Testis (tissue), 3 donors: ENCODE results near the gene PCBP3. TPM values are rescaled to one million over a fixed set of nuclear protein-coding genes. Genes with fewer than 3 reads are reported as not detected.

Source experiments
- DNase-seq: peaks from one replicate; pipeline ENCODE4 v3.0.0-alpha.2; 2019
- H3K27ac ChIP-seq, 2 donors: fragments of 200-600 bp; sonication (generic); one replicate each; pipeline ENCODE4 v1.5.1; 2019
- H3K27me3 ChIP-seq: fragments of 200-600 bp; sonication (generic); one replicate; pipeline ENCODE4 v1.5.1; 2019
- H3K36me3 ChIP-seq: fragments of 200-600 bp; sonication (generic); one replicate; pipeline ENCODE4 v1.5.1; 2017; ENCODE audit warnings: low read depth; ENCODE audit errors: missing control alignments
- H3K4me1 ChIP-seq: fragments of 200-600 bp; sonication (generic); one replicate; pipeline ENCODE4 v1.5.1; 2019
- H3K4me3 ChIP-seq, 2 donors: fragments of 200-600 bp; sonication (generic); one replicate each; pipeline ENCODE4 v1.5.1; 2017 to 2019
- H3K9me3 ChIP-seq: fragments of 200-600 bp; sonication (generic); one replicate; pipeline ENCODE4 v1.5.1; 2017
- POLR2A ChIP-seq: fragments of 450-650 bp; IDR thresholded peaks from one replicate; pipeline ENCODE4 v1.6.1; 2017; ENCODE audit warnings: antibody characterized with exemption, mild to moderate bottlenecking, moderate library complexity
- WGBS, 2 donors: methylation state at CpG; one replicate each; pipeline ENCODE4 v1.1.5; 2018; 5-methylcytosine and 5-hydroxymethylcytosine counted together
- intact Hi-C: fragments of 100-400 bp; cut with DNase I; formaldehyde crosslinking; loops from one replicate; pipeline ENCODE4 v1.15.1; 2023; ENCODE audit warnings: low total_unique reads
- polyA plus RNA-seq: library from polyadenylated mRNA; stranded (reverse); fragments of 350-450 nt; fragmentation: Illumina TruSeq; extraction: RNeasy Lipid Tissue Mini Kit (QIAGEN cat#74804); gene quantifications from one replicate; pipeline ENCODE4 v1.2.3, GENCODE V29; 2014; ENCODE audit warnings: low read depth, low replicate concordance; ENCODE audit not compliant: insufficient read depth
- total RNA-seq, 2 donors: library from RNA; depleted of rRNA; stranded (reverse); fragments of >200 nt; gene quantifications; one replicate each; pipeline ENCODE4 v1.2.3, GENCODE V29; 2016
- TF ChIP-seq, protein P1 (sequence below), 3 experiments: fragments of 450-650 bp in 2 of 3; fragments of 200-600 bp in 1 of 3; sonication (generic) in 1 of 3; IDR thresholded peaks; one replicate each; pipeline ENCODE4 v1.5.1; 2016 to 2019; ENCODE audit warnings: antibody characterized with exemption in 3 of 3, mild to moderate bottlenecking in 2 of 3, moderate library complexity in 1 of 3

PCBP3 gene
- total and polyA plus RNA-seq, 3 donors from 2014 or later = 35.7 to 58.3 (median 38.0) TPM

DNA sequence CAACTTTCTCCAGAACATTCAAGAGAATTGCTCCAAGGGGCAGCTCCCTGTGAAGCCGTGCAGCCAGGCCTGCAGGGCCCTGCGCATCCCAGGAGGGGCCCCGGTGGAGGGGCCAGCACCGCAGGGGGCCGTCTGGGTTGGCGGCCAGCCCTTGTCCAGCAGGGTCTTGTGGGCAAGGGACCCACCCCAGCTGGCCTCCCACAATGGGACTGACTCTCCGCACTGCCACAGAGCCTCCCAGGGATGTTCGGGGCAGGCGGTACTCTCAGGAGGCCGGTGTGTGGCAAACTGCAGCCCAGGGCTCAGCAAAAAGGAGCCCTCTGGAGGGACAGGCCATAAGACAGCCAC is 269.9 kb downstream of the PCBP3 start:
- H3K4me1 ChIP-seq = peaks cover 2% of the 10 kb centered on the region
- no peak overlapping the region for H3K27ac ChIP-seq
- no peaks in the 10 kb centered on the region for H3K36me3 ChIP-seq
- no peaks in the 10 kb centered on the region for H3K27me3 ChIP-seq
- no peak for DNase-seq
- intact Hi-C loops = no loop called here
- no peak overlapping the region for H3K4me3 ChIP-seq
- WGBS, 2 donors = 85 to 90% methylated on average over 4 to 10 of the region's 10 CpGs
- no peaks in the 10 kb centered on the region for H3K9me3 ChIP-seq
- TF ChIP-seq, protein P1, sequence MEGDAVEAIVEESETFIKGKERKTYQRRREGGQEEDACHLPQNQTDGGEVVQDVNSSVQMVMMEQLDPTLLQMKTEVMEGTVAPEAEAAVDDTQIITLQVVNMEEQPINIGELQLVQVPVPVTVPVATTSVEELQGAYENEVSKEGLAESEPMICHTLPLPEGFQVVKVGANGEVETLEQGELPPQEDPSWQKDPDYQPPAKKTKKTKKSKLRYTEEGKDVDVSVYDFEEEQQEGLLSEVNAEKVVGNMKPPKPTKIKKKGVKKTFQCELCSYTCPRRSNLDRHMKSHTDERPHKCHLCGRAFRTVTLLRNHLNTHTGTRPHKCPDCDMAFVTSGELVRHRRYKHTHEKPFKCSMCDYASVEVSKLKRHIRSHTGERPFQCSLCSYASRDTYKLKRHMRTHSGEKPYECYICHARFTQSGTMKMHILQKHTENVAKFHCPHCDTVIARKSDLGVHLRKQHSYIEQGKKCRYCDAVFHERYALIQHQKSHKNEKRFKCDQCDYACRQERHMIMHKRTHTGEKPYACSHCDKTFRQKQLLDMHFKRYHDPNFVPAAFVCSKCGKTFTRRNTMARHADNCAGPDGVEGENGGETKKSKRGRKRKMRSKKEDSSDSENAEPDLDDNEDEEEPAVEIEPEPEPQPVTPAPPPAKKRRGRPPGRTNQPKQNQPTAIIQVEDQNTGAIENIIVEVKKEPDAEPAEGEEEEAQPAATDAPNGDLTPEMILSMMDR (IDR thresholded peaks at IDR 0.05) = no peak
- TF ChIP-seq POLR2A = no peak

DNA sequence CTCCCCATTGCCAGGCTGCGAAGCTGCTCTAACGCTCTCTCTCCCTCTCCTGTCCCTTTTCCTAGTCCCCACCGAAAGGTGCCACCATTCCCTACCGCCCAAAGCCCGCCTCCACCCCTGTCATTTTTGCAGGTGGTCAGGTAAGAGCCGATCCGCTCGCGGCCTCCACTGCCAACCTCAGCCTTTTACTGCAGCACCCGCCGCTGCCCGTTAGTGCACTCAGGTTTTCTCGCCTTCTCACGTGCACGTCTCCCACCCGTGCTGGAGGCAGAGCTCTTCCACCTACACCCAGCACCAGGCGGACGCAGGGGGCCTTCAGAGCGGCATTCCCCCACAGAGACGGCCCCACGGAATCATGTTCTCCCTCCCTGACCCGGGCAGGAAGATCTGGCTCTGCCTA is 270.4 kb downstream of the PCBP3 start:
- intact Hi-C loops = no loop called here
- peaks cover 2% of the 10 kb centered on the region for H3K4me1 ChIP-seq
- TF ChIP-seq POLR2A = no peak
- TF ChIP-seq, protein P1 (IDR thresholded peaks at IDR 0.05) = no peak
- H3K27me3 ChIP-seq = no peaks in the 10 kb centered on the region
- DNase-seq = no peak
- no peaks in the 10 kb centered on the region for H3K36me3 ChIP-seq
- no peak overlapping the region for H3K4me3 ChIP-seq
- no peak overlapping the region for H3K27ac ChIP-seq
- H3K9me3 ChIP-seq = no peaks in the 10 kb centered on the region
- 93% methylated on average over 22 of the region's 22 CpGs for WGBS, 2 donors

DNA sequence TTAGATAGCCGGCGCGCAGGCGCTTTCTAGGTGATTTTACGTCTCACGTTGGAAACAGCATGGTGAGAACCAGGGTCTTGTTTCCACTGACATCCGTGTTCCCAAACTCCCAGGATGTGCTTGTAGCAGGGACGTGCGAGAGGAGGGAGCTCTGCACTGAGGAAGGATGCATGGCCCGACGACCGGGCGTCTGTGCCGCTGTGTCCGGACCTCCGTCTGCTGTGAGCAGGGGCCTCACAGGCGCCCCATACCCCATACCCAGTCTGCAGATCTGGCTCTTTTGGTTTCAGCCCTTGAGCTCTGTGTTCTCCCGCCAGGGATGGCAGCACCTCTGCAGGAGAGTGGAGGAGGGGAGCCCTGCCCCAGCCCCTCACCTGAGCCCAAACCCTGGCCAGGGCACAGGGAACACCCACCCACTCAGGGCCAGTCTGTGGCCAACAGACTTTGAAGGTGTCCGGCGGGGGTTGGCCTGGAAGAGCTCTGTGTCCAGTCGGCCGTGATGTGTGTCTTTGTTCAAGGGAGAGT is 270.9 kb downstream of the PCBP3 start:
- peaks cover 2% of the 10 kb centered on the region for H3K4me1 ChIP-seq
- intact Hi-C loops = no loop called here
- H3K4me3 ChIP-seq = no peak overlapping the region
- no peaks in the 10 kb centered on the region for H3K9me3 ChIP-seq
- no peaks in the 10 kb centered on the region for H3K36me3 ChIP-seq
- TF ChIP-seq POLR2A = no peak
- TF ChIP-seq, protein P1 (IDR thresholded peaks at IDR 0.05) = no peak
- DNase-seq = no peak
- no peak overlapping the region for H3K27ac ChIP-seq
- H3K27me3 ChIP-seq = no peaks in the 10 kb centered on the region
- WGBS, 2 donors = 88 to 90% methylated on average over 22 of the region's 22 CpGs

DNA sequence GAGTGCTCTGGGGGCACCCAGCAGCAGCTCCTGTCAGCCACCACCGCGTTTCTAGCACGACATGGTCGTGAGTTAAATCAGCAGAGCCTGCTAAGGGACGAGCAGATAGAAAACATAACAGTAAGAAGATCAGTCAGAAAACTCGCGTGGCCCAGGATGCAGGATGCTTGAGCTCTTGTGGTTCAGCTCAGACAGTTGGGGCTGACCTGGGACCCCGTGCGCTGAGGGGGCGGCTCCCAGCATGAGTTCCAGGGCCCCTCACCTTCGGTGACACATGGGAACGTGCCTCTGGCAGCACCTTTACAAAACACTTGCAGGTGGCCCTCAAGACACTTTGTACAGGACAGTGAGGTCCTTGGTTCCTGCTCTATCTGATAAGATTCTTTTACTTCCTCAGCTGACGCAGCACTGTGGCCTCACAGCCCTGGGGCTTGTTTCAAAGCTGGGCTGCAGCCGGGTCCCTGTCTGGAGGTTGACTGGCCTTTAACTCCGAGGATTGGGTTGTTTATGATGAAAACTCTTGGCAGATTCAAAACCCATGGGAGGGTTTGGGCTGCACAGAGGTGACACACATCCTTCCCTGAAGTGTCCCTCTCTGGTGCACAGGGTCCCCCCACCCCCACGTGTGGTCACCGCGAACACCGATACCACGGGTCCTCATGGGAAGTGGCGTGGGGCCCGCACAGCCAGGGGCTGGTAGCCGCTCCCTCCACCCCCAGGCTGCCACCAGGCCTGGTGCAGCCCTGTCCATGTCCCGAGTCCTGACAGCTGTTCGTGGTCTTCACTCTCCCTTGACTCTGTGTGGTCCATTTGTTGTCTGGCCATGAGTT is 272.7 kb downstream of the PCBP3 start:
- Histone ChIP-seq H3K4me3 (no peak overlapping the region), H3K27me3 (no peaks in the 10 kb centered on the region), H3K27ac (no peak overlapping the region), H3K4me1 (no peaks in the 10 kb centered on the region), H3K36me3 (no peaks in the 10 kb centered on the region), H3K9me3 (no peaks in the 10 kb centered on the region)
- TF ChIP-seq, protein P1 (IDR thresholded peaks at IDR 0.05) = no peak
- no peak for TF ChIP-seq POLR2A
- 73 to 79% methylated on average over 16 to 24 of the region's 25 CpGs for WGBS, 2 donors
- intact Hi-C loops = no loop called here
- no peak for DNase-seq

DNA sequence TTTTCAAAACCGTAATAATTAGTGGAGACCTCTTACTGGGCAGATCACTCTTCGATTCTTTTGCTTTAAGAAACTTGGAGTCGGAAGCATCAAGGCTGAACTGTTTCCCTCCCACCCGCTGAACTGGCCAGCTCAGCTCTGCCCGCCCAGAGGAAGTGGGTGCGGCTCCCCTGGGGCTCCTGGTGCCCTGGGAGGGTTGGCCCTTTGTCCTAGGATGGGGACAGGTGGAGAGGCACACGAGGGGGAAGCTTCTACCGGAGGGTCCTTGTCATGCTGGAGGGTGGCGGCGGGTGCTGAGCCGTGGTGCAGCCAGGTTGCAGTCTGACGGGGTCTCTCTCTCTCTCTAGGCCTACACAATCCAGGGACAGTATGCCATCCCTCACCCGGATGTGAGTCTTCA is 273.7 kb downstream of the PCBP3 start:
- 85 to 87% methylated on average over 12 to 13 of the region's 13 CpGs for WGBS, 2 donors
- H3K27ac ChIP-seq = no peak overlapping the region
- TF ChIP-seq POLR2A = no peak
- TF ChIP-seq, protein P1 (IDR thresholded peaks at IDR 0.05) = no peak
- no peak overlapping the region for H3K4me3 ChIP-seq
- H3K27me3 ChIP-seq = no peaks in the 10 kb centered on the region
- DNase-seq = no peak
- H3K4me1 ChIP-seq = no peaks in the 10 kb centered on the region
- intact Hi-C loops = no loop called here
- H3K9me3 ChIP-seq = no peaks in the 10 kb centered on the region
- no peaks in the 10 kb centered on the region for H3K36me3 ChIP-seq
